ENCODE measurements around the gene ELF1.

GRCh38 chr13:40985381-40986100, 33.6 kb downstream of the ELF1 start:
- no peak for TF ChIP-seq CTCF (conservative IDR thresholded peaks at IDR 0.05; ENCODE audit: low read depth, low read length)
- no peak for TF ChIP-seq POLR2A (IDR thresholded peaks at IDR 0.05; ENCODE audit: low read depth, low read length)
- no peak for TF ChIP-seq RFX5 (IDR thresholded peaks at IDR 0.05; ENCODE audit: low read depth, low read length)
- no peak for TF ChIP-seq BHLHE40 (IDR thresholded peaks at IDR 0.05; ENCODE audit: low read depth, low read length)
- TF ChIP-seq RAD21 (IDR thresholded peaks at IDR 0.05; ENCODE audit: low read length): no peak
- no peak for TF ChIP-seq USF2 (IDR thresholded peaks at IDR 0.05; ENCODE audit: low read depth, low read length)
- no peak for TF ChIP-seq ELK1 (IDR thresholded peaks at IDR 0.05; ENCODE audit: borderline replicate concordance, low read depth, low read length)
- TF ChIP-seq FOS (IDR thresholded peaks at IDR 0.05; ENCODE audit: low read depth, low read length): no peak
- TF ChIP-seq MAFK (IDR thresholded peaks at IDR 0.05; ENCODE audit: low read depth, low read length): no peak
- no peak for TF ChIP-seq MXI1 (IDR thresholded peaks at IDR 0.05; ENCODE audit: borderline replicate concordance, low read depth, low read length)
- no peak for TF ChIP-seq CEBPB (IDR thresholded peaks at IDR 0.05; ENCODE audit: low read depth, low read length)
- no peak for TF ChIP-seq CHD1 (IDR thresholded peaks at IDR 0.05; ENCODE audit: low read depth, low read length)
- no peak for TF ChIP-seq NFE2L2 (IDR thresholded peaks at IDR 0.05; ENCODE audit: low read depth, low read length)
